B cell (primary cell): ENCODE data around the gene CWF19L1. TPM values are rescaled to one million over a fixed set of nuclear protein-coding genes. Genes with fewer than 3 reads are reported as not detected.

ENCODE experiments used
- ATAC-seq: fragments of 200-7000 bp; cut with Tn5 transposase; one replicate; pipeline ENCODE4 v1.10.0; 2021; ENCODE audit warnings: low read depth, mild to moderate bottlenecking, moderate number of reproducible peaks, moderate library complexity
- CTCF ChIA-PET: fragments of 350-600 bp; sonication (Branson Sonifier 250); formaldehyde crosslinking; loops from one replicate; lab custom pipeline; 2021; ENCODE audit warnings: antibody characterized with exemption, inconsistent platforms; lab: Charles Lee
- POLR2A ChIA-PET: fragments of 350-600 bp; sonication (Branson Sonifier 250); formaldehyde crosslinking; loops from one replicate; lab custom pipeline; 2021; ENCODE audit warnings: antibody characterized with exemption; lab: Charles Lee
- DNase-seq: peaks from one replicate; pipeline ENCODE4 v3.0.0; 2013
- H2AFZ ChIP-seq: 2 replicates; pipeline ENCODE4 v1.6.1; 2012; ENCODE audit warnings: mild to moderate bottlenecking, low read depth, low read length; ENCODE audit not compliant: insufficient read depth, poor library complexity, severe bottlenecking
- H3K27ac ChIP-seq, 2 donors: 1 replicate in 1 of 2; 2 replicates in 1 of 2; pipeline ENCODE4 v1.5.1; 2012 to 2013; ENCODE audit warnings: low read length in 2 of 2, mild to moderate bottlenecking in 2 of 2, moderate library complexity in 1 of 2
- H3K27me3 ChIP-seq, 4 experiments: fragments of 200-600 bp in 1 of 4; sonication (generic) in 1 of 4; replicated peaks in 1 of 4; 1 replicate in 2 of 4; 2 replicates in 2 of 4; pipeline versions ENCODE4 v1.6.1 to v1.7.0; 2013 to 2016; ENCODE audit warnings: low read length in 3 of 4, mild to moderate bottlenecking in 2 of 4, mixed read lengths in 1 of 4, moderate library complexity in 1 of 4; ENCODE audit not compliant: insufficient read depth in 4 of 4, control insufficient read depth in 3 of 4; ENCODE audit errors: control extremely low read depth in 1 of 4
- H3K36me3 ChIP-seq, 2 experiments: replicated peaks in 1 of 2; 1 replicate in 1 of 2; 2 replicates in 1 of 2; pipeline versions ENCODE4 v1.6.1 to v1.7.1; 2013; ENCODE audit warnings: low read length in 1 of 2; ENCODE audit not compliant: insufficient read depth in 2 of 2, control insufficient read depth in 1 of 2; ENCODE audit errors: control extremely low read depth in 1 of 2, extremely low read depth in 1 of 2
- H3K4me1 ChIP-seq, 2 donors: fragments of 200-600 bp in 1 of 2; sonication (generic) in 1 of 2; 1 replicate in 1 of 2; 2 replicates in 1 of 2; pipeline versions ENCODE4 v1.5.1 to v1.6.1; 2013 to 2017; ENCODE audit warnings: low read length in 2 of 2; ENCODE audit not compliant: control insufficient read depth in 2 of 2, insufficient read depth in 2 of 2
- H3K4me2 ChIP-seq: replicated peaks from 2 replicates; pipeline ENCODE3; 2012; ENCODE audit warnings: mild to moderate bottlenecking, low read depth, low read length; ENCODE audit not compliant: poor library complexity, severe bottlenecking
- H3K4me3 ChIP-seq, 5 experiments: fragments of 200-600 bp in 1 of 5; sonication (generic) in 1 of 5; 1 replicate in 3 of 5; 2 replicates in 2 of 5; pipeline versions ENCODE4 v1.5.1 to v1.7.0; 2011 to 2016; ENCODE audit warnings: low read length in 4 of 5, mild to moderate bottlenecking in 4 of 5, low read depth in 2 of 5, control low read depth in 1 of 5, moderate library complexity in 1 of 5; ENCODE audit not compliant: insufficient read depth in 1 of 5; ENCODE audit errors: control extremely low read depth in 1 of 5, extremely low read depth in 1 of 5
- H3K79me2 ChIP-seq: fragments of 200-600 bp; sonication (generic); one replicate; pipeline ENCODE4 v1.6.0; 2016; ENCODE audit warnings: low read length; ENCODE audit not compliant: control insufficient read depth, insufficient read depth
- H3K9ac ChIP-seq: fragments of 200-600 bp; sonication (generic); 2 replicates; pipeline ENCODE4 v1.6.1; 2017; ENCODE audit warnings: mild to moderate bottlenecking, low read length, moderate library complexity
- H3K9me3 ChIP-seq, 3 donors: one replicate each; pipeline versions ENCODE4 v1.6.1 to v1.7.1; 2013; ENCODE audit warnings: low read length in 2 of 3; ENCODE audit not compliant: control insufficient read depth in 2 of 3, insufficient read depth in 1 of 3; ENCODE audit errors: control extremely low read depth in 1 of 3
- H4K20me1 ChIP-seq: 2 replicates; pipeline ENCODE4 v1.6.0; 2012; ENCODE audit warnings: mild to moderate bottlenecking, low read length; ENCODE audit not compliant: insufficient read depth, control insufficient read depth, poor library complexity, severe bottlenecking
- H3K27ac Mint-ChIP-seq: one replicate; pipeline ENCODE4 v1.8.0; 2021; ENCODE audit warnings: mixed read lengths
- H3K27me3 Mint-ChIP-seq: one replicate; pipeline ENCODE4 v1.8.0; 2021; ENCODE audit warnings: mixed read lengths
- H3K4me1 Mint-ChIP-seq: one replicate; pipeline ENCODE4 v1.8.0; 2021; ENCODE audit warnings: mixed read lengths
- H3K4me3 Mint-ChIP-seq: one replicate; pipeline ENCODE4 v1.8.0; 2021; ENCODE audit warnings: mixed read lengths
- H3K9me3 Mint-ChIP-seq: one replicate; pipeline ENCODE4 v1.8.0; 2022; ENCODE audit warnings: mixed read lengths; ENCODE audit not compliant: insufficient read depth
- CTCF ChIP-seq: fragments of 200-600 bp; IDR thresholded peaks from one replicate; pipeline ENCODE4 v1.8.0; 2022; ENCODE audit warnings: antibody characterized with exemption, mild to moderate bottlenecking
- EZH2 ChIP-seq: IDR thresholded peaks from 2 replicates; pipeline ENCODE4 v1.6.1; 2012; ENCODE audit warnings: borderline replicate concordance, low read depth, mild to moderate bottlenecking, moderate library complexity, low read length; ENCODE audit not compliant: insufficient read depth, poor library complexity, severe bottlenecking
- WGBS: methylation state at CpG from one replicate; pipeline ENCODE4 v1.1.5; 2013; ENCODE audit warnings: missing lambda C conversion rate; ENCODE audit not compliant: insufficient coverage; 5-methylcytosine and 5-hydroxymethylcytosine counted together
- intact Hi-C: fragments of 100-400 bp; cut with micrococcal nuclease; formaldehyde crosslinking; loops from one replicate; pipeline ENCODE4 v1.10.0; 2022
- polyA plus RNA-seq: library from polyadenylated mRNA; depleted of rRNA; stranded (reverse); fragments of >200 nt; gene quantifications from 2 replicates; pipeline ENCODE4 v1.2.3, GENCODE V29; 2012
- total RNA-seq, 2 donors: library from RNA; stranded (reverse); fragments of 120-200 nt in 1 of 2; gene quantifications; 1 replicate in 1 of 2; 2 replicates in 1 of 2; pipeline versions ENCODE4 v1.2.3 to v1.2.4, GENCODE V29; 2013 to 2022

CWF19L1 gene
- total and polyA plus RNA-seq, 2 donors (not counting 1 experiment from before 2014, with no cell fraction given): 24.1 to 48.3 TPM

GRCh38 chr10:100185364-100186252 is 81.8 kb downstream of the CWF19L1 start, which contains the start of gene ERLIN1:
ERLIN1 (minus strand) TSS chr10:100186029; CDS start chr10:100185626, 403 bp downstream.
- DNase-seq (peak; percentile 93), ATAC-seq (peak; percentile 94)
- Histone ChIP-seq H3K4me3 (peak within 1 kb of the TSS; percentile 95 to 99 (median 97)), H3K36me3 (peaks cover 0 to 5% of the 10 kb centered on the region in 2 experiments), H3K27ac (peak within 1 kb of the TSS; percentile 83), H2AFZ (peak within 1 kb of the TSS; percentile 96), H3K9me3 (no peaks in the 10 kb centered on the region), H3K9ac (peak within 1 kb of the TSS; percentile 98), H3K79me2 (peaks cover 36% of the 10 kb centered on the region), H3K4me1 (peaks cover 19 to 21% of the 10 kb centered on the region in 2 donors), H3K4me2 (peak within 1 kb of the TSS; percentile 83), H3K27me3 (no peaks in the 10 kb centered on the region), H4K20me1 (no peaks in the 10 kb centered on the region)
- Mint-ChIP-seq H3K27ac (peak within 1 kb of the TSS; percentile 96), H3K9me3 (no peaks in the 10 kb centered on the region), H3K27me3 (no peaks in the 10 kb centered on the region), H3K4me3 (peak within 1 kb of the TSS; percentile 99), H3K4me1 (peaks cover 46% of the 10 kb centered on the region)
- WGBS: under 1% methylated on average over 65 of the region's 65 CpGs
- ChIA-PET CTCF (no interaction called here), POLR2A (interaction anchor here (1.2 kb wide), 1 partner anchor 44 kb away, joined by 5 read pairs; no protein-coding TSS in a partner anchor)
- intact Hi-C loops: loop anchor here (1.0 to 10.0 kb wide), 7 partner anchors 44 to 571 kb away; partner anchors contain the start of genes BLOC1S2, CHUK, HIF1AN and SCD
- TF ChIP-seq CTCF (no peak), EZH2 (no peak)
